PFSK-1 (cell line): ENCODE results near the gene DOCK10.

Experiments
- FOXP2 ChIP-seq: optimal IDR thresholded peaks from 2 replicates; pipeline ENCODE3; 2011; ENCODE audit warnings: borderline replicate concordance, control low read depth, inconsistent platforms; ENCODE audit not compliant: insufficient read depth; ENCODE audit errors: extremely low read length, extremely low read depth
- POLR2AphosphoS5 ChIP-seq: IDR thresholded peaks from 2 replicates; pipeline ENCODE4 v1.6.1; 2012; ENCODE audit warnings: low read depth, mild to moderate bottlenecking, control low read depth, low read length, moderate library complexity
- REST ChIP-seq, 2 experiments: IDR thresholded peaks; 2 replicates each; pipeline versions ENCODE4 v1.6.1 to v1.8.0; 2011 to 2012; ENCODE audit warnings: low read depth in 2 of 2, low read length in 2 of 2, control low read depth in 1 of 2, inconsistent platforms in 1 of 2, mild to moderate bottlenecking in 1 of 2, moderate library complexity in 1 of 2; ENCODE audit not compliant: insufficient read depth in 1 of 2
- SIN3A ChIP-seq: IDR thresholded peaks from 2 replicates; pipeline ENCODE4 v1.6.1; 2012; ENCODE audit warnings: mild to moderate bottlenecking, low read length, moderate library complexity, borderline replicate concordance; ENCODE audit not compliant: insufficient read depth
- TAF1 ChIP-seq: IDR thresholded peaks from 2 replicates; pipeline ENCODE4 v1.6.1; 2012; ENCODE audit warnings: low read length, control low read depth, borderline replicate concordance; ENCODE audit not compliant: insufficient read depth

DOCK10 gene

GRCh38 chr2:224925061-224925809, 117.0 kb downstream of the DOCK10 start:
- TF ChIP-seq FOXP2 = no peak
- TF ChIP-seq TAF1 = no peak
- TF ChIP-seq SIN3A = no peak
- no peak for TF ChIP-seq REST (IDR thresholded peaks at IDR 0.05; ENCODE audit: insufficient read depth in 1 of 2, low read depth in 2 of 2, low read length in 2 of 2)
- TF ChIP-seq POLR2AphosphoS5 = no peak

- TF ChIP-seq POLR2AphosphoS5 (no peak), TAF1 (no peak), SIN3A (no peak), FOXP2 (no peak), REST (IDR thresholded peaks at IDR 0.05; ENCODE audit: insufficient read depth in 1 of 2, low read depth in 2 of 2, low read length in 2 of 2) (no peak)
Observed at GRCh38 chr2:224924631-224925030, 117.6 kb downstream of the DOCK10 start.

DNA sequence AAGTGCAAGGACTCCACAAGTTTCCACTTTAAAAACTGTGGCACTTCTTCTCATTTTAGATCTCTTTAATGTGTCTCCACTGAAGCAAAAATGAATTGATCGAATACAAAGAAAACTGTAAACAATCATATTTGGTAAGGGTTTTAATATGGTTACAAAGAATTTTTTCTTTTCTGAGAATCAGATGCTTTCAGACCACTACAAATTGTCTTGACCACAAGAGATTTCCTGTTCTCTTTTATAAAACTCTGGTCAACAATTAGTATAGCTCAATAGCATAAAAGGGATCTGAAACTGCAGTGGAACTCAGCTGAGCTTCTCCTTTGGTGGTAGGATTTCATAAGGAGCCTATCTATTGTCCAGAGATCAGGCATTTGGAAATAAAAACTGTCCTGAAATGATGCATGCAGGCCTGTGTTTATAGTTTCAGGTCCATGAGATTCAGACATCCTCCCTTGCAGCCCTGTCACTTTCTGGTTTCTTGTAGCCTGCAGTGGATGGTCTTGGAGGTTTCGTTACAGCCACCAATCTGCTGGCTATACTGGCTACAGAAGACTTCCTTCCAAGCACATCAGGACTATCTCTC, 120.0 kb downstream of the DOCK10 start:
- TF ChIP-seq POLR2AphosphoS5 = no peak
- no peak for TF ChIP-seq FOXP2

- TF ChIP-seq SIN3A = no peak
- TF ChIP-seq REST (IDR thresholded peaks at IDR 0.05; ENCODE audit: insufficient read depth in 1 of 2, low read depth in 2 of 2, low read length in 2 of 2) = no peak
- no peak for TF ChIP-seq POLR2AphosphoS5
- no peak for TF ChIP-seq TAF1
- TF ChIP-seq FOXP2 = no peak
Observed at GRCh38 chr2:224919472-224920110, 122.7 kb downstream of the DOCK10 start.

GRCh38 chr2:224918626-224919471, 123.4 kb downstream of the DOCK10 start:
- no peak for TF ChIP-seq SIN3A
- TF ChIP-seq REST (IDR thresholded peaks at IDR 0.05; ENCODE audit: insufficient read depth in 1 of 2, low read depth in 2 of 2, low read length in 2 of 2) = no peak
- TF ChIP-seq POLR2AphosphoS5 = no peak
- no peak for TF ChIP-seq FOXP2
- TF ChIP-seq TAF1 = no peak
